KOPT-K1 (cell line): Measurements from ENCODE around the gene GLS.

Source experiments
- H3K27ac ChIP-seq: fragments of 200-600 bp; sonication (generic); 2 replicates; pipeline ENCODE4 v1.5.1; 2016; ENCODE audit warnings: antibody characterized with exemption, mild to moderate bottlenecking, low read depth, low read length; ENCODE audit not compliant: poor library complexity, severe bottlenecking
- H3K36me3 ChIP-seq: fragments of 200-600 bp; sonication (generic); 2 replicates; pipeline ENCODE4 v1.5.1; 2017; ENCODE audit warnings: antibody characterized with exemption, mild to moderate bottlenecking, low read length, moderate library complexity; ENCODE audit not compliant: insufficient read depth
- H3K9me3 ChIP-seq: fragments of 200-600 bp; sonication (generic); 2 replicates; pipeline ENCODE4 v1.5.1; 2017; ENCODE audit warnings: antibody characterized with exemption, low read length, mild to moderate bottlenecking; ENCODE audit not compliant: insufficient read depth, poor library complexity, severe bottlenecking

Gene GLS

DNA sequence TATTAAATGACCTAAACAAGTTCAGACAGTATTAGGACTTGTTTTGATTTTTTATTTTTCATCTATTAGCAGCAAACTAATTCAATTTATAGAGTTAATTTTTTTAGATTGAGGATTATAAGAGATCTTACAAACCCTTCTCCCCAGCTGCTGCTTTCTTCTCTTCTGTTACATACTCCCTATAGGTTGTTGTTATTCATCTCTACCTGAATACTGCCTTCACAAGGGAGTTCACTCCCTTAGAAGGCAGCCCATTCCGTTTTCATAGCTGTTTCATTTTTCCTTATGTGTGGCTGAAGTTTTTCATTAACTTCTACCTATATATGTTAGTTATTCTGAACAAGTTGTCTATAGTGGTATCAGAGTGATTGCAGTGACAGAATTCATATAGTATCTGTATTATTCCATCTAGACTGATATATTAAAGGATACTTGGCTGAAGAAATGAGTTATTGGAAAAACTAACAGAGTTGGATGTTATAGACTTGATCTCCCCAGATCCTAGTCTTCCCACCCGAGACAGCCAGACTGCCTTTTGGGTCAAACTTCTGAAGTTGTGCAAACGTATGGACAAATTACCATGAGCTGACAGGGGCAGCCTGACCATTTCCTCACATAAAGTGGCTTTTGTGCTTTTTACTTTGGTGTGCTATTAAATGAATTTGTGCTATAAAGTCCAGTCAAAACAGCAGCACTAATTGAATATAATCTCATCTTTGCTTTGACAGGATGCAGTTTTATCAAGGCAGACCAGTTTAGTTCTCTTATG is 8.7 kb downstream of the GLS start:
- Histone ChIP-seq H3K36me3 (peaks cover 87% of the 10 kb centered on the region), H3K27ac (no peak overlapping the region), H3K9me3 (no peaks in the 10 kb centered on the region)

DNA sequence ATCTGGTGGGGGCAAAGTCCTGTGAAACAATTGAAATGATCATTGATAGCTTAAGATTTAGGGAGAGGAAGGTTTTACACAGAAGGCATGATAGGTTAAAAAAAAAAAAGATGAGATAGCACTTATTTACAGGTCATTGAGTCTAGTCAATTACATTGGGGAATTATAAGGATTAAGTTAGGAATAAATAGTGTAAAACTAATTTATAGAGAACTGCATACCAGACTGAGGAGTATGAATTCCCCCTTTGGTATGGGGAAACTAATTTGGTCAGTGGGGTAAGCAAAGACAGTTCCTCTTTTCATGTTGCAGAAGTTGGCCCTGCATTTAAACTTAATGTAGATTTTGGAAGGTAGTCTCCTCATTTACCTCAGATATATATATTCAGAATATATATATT is 10.8 kb downstream of the GLS start:
- Histone ChIP-seq H3K27ac (no peak overlapping the region), H3K9me3 (no peaks in the 10 kb centered on the region), H3K36me3 (peaks cover 90% of the 10 kb centered on the region)

DNA sequence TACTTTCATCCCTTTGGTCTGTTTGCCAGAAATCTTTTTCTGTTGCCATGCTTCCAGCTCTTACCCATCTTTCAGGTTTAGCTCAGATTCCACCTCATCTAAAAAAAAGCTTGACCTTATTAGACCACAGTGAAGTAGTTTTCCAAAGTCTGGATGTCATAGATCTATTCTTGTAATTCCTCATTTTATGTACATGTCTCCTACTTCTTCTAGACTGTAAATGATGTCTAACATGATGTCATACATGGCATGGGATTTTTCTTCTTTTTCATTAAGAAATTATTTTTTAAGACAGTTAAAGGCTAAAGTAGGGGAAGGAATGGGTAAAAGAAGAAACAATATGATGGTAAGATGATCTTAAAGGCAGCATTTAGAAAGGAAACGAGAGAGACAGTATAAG is 11.3 kb downstream of the GLS start:
- no peaks in the 10 kb centered on the region for H3K9me3 ChIP-seq
- no peak overlapping the region for H3K27ac ChIP-seq
- H3K36me3 ChIP-seq, result peaks cover 92% of the 10 kb centered on the region

DNA sequence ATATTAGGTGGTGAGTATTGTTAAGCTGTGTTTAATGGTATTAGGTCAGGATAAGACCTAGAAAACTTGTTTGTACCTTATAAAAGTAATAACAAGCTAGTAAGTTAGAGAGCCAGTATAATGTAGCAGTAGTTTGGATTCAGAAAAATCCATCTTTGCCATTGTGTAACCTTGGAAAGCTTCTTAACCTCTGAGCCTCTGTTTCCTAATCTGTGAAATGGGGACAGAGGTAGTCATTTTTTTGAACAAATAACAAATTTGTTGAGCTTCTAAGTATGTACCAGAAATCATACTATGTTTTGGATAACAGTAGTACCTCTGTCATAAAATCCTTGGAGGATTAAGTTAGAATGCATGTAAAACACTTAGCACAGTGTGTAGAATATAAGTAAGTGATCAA is 12.5 kb downstream of the GLS start:
- H3K27ac ChIP-seq, result no peak overlapping the region
- H3K36me3 ChIP-seq, result peaks cover 92% of the 10 kb centered on the region
- H3K9me3 ChIP-seq, result no peaks in the 10 kb centered on the region

DNA sequence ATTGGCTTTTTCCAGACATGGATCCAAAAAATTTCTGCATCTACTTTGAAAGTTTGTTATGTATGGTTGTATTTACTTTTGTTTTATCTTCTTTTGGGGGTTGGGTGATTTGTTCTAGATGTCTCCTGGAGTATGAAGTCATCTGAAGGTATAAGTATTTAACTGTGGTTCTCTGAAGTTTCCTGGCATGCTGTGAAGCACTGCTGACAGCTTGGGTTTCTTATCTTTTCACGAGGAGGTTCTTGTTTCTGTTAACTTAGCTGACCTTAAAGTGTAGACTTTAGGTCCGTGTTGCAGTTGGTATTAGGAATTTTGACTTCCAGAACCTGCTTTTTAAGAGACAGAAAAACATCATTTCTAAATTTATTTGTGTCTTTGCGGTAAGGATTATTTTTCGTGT is 15.9 kb downstream of the GLS start:
- no peak overlapping the region for H3K27ac ChIP-seq
- H3K9me3 ChIP-seq, result no peaks in the 10 kb centered on the region
- peaks cover 94% of the 10 kb centered on the region for H3K36me3 ChIP-seq

DNA sequence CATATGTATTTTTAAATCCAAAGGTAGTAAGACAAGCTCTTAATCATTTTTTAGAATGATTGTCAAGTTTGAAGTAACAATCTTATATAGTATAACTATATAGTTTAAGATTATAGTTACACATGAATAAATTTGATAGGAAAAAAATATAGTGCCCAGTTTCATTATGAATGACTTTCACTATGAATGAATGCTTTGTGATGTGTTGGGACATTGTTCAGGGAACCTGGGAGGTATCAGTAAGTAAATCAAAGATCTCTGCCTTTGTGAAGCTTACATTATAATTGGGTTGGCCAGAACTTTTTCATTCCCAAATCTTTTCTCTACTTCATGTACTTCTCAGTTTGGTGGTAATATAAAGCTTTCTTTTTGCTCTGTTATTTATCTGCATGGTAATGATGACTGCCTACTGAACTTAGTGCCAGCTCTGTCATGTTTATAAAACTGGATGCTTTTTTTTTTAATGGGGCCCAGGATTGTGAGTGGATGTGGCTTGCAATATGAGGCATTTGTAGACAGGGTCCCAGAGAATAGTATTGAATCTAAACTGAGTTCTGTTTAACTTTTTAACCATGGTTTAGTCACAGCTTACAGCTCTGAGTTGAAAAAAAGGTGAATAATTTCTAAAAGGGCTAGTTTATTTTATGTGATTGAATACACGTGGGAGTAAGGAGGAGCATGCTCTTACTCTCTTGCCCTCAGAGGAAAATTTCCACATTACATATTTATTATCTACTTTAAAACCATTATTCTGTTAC is 23.3 kb downstream of the GLS start:
- H3K9me3 ChIP-seq, result no peaks in the 10 kb centered on the region
- peaks cover 90% of the 10 kb centered on the region for H3K36me3 ChIP-seq
- no peak overlapping the region for H3K27ac ChIP-seq

DNA sequence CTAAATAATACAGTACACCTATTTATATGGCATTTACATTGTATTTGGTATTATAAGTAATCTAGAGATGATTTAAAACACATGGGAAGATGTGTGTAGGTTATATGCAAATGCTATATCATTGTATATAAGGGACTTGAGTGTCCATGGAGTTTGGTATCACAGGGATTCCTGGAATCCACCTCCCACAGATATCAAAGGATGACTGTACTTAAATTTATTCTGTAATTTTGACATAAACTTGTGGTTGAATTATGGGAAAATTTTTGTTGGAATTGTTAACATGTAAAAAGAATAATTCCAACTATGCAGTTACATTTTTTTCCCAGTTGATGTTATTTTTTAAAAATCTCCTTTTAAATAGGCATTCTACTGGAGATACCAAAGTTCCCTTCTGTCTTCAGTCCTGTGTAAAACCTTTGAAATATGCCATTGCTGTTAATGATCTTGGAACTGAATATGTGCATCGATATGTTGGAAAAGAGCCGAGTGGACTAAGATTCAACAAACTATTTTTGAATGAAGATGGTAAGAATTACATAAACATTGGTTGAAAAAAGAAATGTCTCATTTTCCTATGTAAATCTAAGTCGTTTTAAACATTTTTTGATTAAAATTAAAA is 24.1 kb downstream of the GLS start:
- no peak overlapping the region for H3K27ac ChIP-seq
- H3K9me3 ChIP-seq, result no peaks in the 10 kb centered on the region
- H3K36me3 ChIP-seq, result peaks cover 88% of the 10 kb centered on the region

DNA sequence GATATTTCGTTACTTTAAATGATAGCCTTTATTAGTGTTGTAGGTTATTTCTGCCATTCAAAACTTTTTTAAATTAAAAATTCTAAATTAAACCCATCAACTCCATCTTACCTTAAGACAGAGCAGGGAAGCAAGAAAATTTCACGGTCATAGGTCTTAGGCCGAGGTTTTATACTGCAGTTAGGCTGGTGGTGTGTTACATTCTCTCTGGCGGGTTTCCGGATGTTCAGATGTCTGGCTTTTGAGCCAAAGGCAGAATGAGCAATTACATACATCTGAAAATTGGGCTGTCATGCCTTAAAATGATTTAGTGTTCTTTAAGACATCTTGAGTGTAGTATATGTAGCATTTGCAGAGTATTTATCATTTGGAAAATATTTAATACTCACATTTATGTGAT is 27.9 kb downstream of the GLS start:
- H3K27ac ChIP-seq, result no peak overlapping the region
- H3K9me3 ChIP-seq, result no peaks in the 10 kb centered on the region
- H3K36me3 ChIP-seq, result peaks cover 87% of the 10 kb centered on the region

DNA sequence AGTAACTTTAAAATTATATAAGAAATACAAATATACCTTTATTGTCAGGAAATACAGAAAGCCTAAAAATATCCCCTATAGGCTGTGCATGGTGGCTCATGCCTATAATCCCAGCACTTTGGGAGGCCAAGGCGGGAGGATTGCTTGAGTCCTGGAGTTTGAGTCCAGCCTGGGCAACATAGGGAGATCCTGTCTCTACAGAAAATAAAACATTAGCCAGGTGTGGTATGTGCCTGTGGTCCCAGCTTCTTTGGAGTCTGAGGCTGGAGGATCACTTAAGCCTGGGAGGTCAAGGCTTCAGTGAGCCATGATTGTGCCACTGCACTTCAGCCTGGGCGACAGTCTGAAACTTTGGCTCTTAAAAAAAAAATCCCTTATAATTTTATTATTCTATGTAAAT is 29.1 kb downstream of the GLS start:
- Histone ChIP-seq H3K27ac (no peak overlapping the region), H3K36me3 (peaks cover 87% of the 10 kb centered on the region), H3K9me3 (no peaks in the 10 kb centered on the region)

DNA sequence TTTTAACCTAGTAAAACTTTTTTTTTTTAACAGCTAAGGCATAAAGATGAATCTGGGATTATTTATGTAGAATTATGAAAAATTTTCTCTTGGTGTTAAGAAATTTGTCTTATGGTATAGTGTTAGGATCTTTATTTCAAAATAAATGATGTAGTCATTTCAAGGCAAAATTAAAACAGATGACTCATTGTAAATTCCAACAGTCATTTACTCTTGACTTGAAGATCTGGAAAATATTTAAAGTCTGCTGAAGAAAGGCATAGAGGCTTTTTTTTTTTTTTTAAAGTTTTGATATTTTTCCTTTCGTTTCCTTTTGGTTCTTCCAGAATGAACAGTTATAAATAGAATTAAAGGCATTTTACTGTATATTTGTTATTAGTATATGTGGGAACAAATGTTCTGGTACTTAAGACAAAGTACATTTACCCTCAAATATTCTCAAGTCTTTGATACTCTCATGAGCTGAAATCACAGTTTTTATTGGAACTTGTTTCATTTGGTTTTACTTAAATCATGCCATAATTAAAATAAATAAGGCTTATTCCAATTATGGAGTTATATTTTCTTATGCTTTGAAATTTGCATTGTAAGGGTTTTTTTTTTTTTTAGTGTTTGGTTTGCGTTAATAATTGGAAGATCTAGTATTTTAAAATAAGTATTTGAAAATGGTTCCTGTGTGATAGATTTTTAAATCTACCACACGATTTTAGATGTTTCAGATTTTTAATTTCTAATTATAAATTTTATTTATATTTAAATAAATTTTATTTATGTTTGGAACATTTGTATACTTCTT is 29.9 kb downstream of the GLS start:
- Histone ChIP-seq H3K27ac (no peak overlapping the region), H3K36me3 (peaks cover 87% of the 10 kb centered on the region), H3K9me3 (no peaks in the 10 kb centered on the region)

DNA sequence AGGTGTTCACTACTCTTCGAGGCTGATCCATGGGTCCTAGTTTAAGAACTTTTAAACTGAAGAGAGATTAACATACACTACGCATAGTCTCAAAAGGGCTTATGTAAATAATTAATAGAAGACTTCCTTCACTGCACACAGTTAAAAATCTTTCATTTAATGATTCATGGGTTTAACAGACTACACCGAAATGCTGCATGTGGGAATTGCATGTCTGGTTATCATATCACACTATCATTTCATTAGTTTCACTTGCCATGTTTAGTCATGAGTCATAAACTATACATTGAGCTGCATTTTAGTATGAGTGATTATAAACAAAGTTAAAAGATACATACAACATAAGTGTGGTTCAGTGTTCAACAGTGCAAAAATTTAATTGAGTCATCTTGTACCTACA is 31.2 kb downstream of the GLS start:
- Histone ChIP-seq H3K36me3 (peaks cover 92% of the 10 kb centered on the region), H3K27ac (no peak overlapping the region)

DNA sequence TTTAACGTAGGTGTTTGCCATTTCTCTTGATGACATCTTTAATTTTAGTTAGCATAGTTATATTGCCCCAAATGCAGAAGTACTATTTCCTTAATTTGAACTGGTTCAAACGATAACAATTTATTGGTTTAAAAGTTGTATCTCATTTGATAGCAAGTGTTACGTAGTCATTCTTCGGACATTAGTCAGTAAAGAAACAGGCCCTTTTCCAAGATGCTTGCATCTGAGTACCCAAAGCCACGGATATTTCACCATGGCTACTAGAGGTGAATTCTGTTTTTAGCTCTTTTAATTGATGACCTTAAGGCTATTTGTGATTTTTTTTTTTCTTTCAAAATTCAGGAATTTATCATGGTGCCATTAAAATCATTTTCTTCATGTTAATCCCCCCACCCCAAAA is 32.1 kb downstream of the GLS start:
- Histone ChIP-seq H3K36me3 (peaks cover 96% of the 10 kb centered on the region), H3K9me3 (no peaks in the 10 kb centered on the region), H3K27ac (no peak overlapping the region)

More for the DNA sequence above, 31.2 kb downstream of the GLS start:
- H3K9me3 ChIP-seq, result no peaks in the 10 kb centered on the region

DNA sequence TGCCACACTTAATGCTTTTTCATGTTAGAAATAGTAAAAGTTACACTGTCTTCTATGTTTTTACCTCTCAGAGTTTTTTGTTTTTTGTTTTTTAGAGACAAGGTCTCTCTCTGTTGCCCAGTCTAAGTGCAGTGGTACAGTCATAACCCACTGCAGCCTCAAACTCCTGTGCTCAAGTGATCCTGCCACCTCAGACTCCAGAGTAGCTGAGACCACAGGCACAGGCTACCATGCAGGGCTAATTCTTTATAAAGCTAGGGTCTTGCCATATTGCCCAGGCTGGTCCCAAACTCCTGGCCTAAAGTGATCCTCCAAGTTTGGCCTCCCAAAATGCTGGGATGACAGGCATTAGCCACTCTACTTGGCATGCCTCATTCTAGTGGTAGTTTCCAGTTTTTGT is 33.1 kb downstream of the GLS start:
- peaks cover 96% of the 10 kb centered on the region for H3K36me3 ChIP-seq
- no peaks in the 10 kb centered on the region for H3K9me3 ChIP-seq
- H3K27ac ChIP-seq, result no peak overlapping the region

DNA sequence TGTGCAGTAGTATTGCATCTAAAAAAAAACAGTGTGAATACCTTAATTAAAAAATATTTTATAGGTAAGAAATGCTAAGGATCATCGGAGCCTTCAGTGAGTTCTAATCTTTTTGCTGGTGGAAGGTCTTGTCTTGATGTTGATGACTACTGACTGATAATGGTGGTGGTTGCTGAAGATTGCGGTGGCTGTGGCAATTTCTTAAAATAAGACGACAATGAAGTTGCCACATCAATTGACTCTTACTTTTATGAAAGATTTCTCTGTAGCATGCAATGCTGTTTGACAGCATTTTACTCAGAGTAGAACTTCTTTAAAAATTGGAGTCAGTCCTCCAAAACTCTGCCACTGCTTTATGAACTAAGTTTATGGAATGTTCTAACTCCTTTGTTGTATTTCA is 36.2 kb downstream of the GLS start:
- no peak overlapping the region for H3K27ac ChIP-seq
- no peaks in the 10 kb centered on the region for H3K9me3 ChIP-seq
- peaks cover 98% of the 10 kb centered on the region for H3K36me3 ChIP-seq

DNA sequence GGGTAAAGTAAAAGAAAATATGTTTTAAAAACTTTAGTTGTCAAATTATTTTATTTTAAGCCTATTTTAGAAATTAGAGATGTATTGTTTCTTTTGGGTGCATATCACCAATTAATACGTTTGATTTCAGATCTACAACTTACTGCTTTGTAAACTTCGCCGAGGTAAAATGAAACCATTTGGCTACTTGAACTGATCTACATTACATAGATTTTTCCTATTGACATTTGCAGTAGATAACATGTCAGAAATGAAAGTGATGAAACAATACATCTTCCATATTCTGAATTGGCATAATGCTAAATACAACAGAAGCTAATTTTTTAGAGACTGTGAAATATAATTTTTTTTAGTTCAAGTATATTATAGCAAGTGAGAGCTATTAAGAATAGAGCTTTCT is 39.5 kb downstream of the GLS start:
- Histone ChIP-seq H3K9me3 (no peaks in the 10 kb centered on the region), H3K36me3 (peaks cover 96% of the 10 kb centered on the region), H3K27ac (no peak overlapping the region)
